Measurements from ENCODE around the gene UCN.
"Not testable (repeated sequence)": the region's sequence is repeated elsewhere in the genome, so short reads cannot be mapped to it uniquely, and the experiment has no call there.

Gene UCN

GRCh38 chr2:27315122-27315521 is 6.9 kb upstream of the UCN start:
- FAIRE-seq (no peak), DNase-seq (ENCODE audit: low spot score) (no peak)

- no peak for DNase-seq (ENCODE audit: low spot score)
- no peak for FAIRE-seq
These were observed 6.5 kb upstream of the UCN start for GRCh38 chr2:27314709-27315108.

- no peak for FAIRE-seq
These were observed 5.8 kb upstream of the UCN start for GRCh38 chr2:27313882-27314645.

GRCh38 chr2:27312152-27312551 is 3.9 kb upstream of the UCN start:
- no peak for DNase-seq (ENCODE audit: low spot score)
- no peak for FAIRE-seq

More at GRCh38 chr2:27313882-27314645, 5.8 kb upstream of the UCN start:
- no peak for DNase-seq (ENCODE audit: low spot score)

- FAIRE-seq (peak; percentile 83), DNase-seq (ENCODE audit: low spot score) (no peak)
These were observed 1.4 kb upstream of the UCN start for GRCh38 chr2:27309651-27310050.

GRCh38 chr2:27307545-27308358 is 493 bp downstream of the UCN start:
- DNase-seq (ENCODE audit: low spot score), result no peak
- FAIRE-seq, result no peak

GRCh38 chr2:27307287-27307544 is 1.0 kb downstream of the UCN start:
- FAIRE-seq, result no peak
- DNase-seq (ENCODE audit: low spot score), result no peak

- no peak for FAIRE-seq
These were observed 1.5 kb downstream of the UCN start for GRCh38 chr2:27306573-27307286.

GRCh38 chr2:27306136-27306535 is 2.1 kb downstream of the UCN start:
- FAIRE-seq, result no peak
- DNase-seq (ENCODE audit: low spot score), result no peak

More at GRCh38 chr2:27306573-27307286, 1.5 kb downstream of the UCN start:
- no peak for DNase-seq (ENCODE audit: low spot score)

- no peak for FAIRE-seq
- no peak for DNase-seq (ENCODE audit: low spot score)
These were observed 2.7 kb downstream of the UCN start for GRCh38 chr2:27305516-27305915.

- DNase-seq (ENCODE audit: low spot score) (no peak), FAIRE-seq (no peak)
These were observed 3.6 kb downstream of the UCN start for GRCh38 chr2:27304488-27305240.

- peak; percentile 77 for DNase-seq (ENCODE audit: low spot score)
- FAIRE-seq, result no peak
These were observed 4.9 kb downstream of the UCN start for GRCh38 chr2:27303093-27304025.

GRCh38 chr2:27300606-27301005 is 7.6 kb downstream of the UCN start:
- FAIRE-seq; DNase-seq (ENCODE audit: low spot score): not testable (repeated sequence)

- FAIRE-seq, result no peak
- no peak for DNase-seq (ENCODE audit: low spot score)
These were observed 9.7 kb downstream of the UCN start for GRCh38 chr2:27298391-27299080.

GRCh38 chr2:27297195-27297594 is 11.1 kb downstream of the UCN start:
- DNase-seq (ENCODE audit: low spot score), result no peak
- FAIRE-seq, result no peak

GRCh38 chr2:27296481-27296880 is 11.8 kb downstream of the UCN start:
- FAIRE-seq (no peak), DNase-seq (ENCODE audit: low spot score) (no peak)

- FAIRE-seq (no peak), DNase-seq (ENCODE audit: low spot score) (no peak)
These were observed 13.3 kb downstream of the UCN start for GRCh38 chr2:27294928-27295327.

GRCh38 chr2:27291865-27292264 is 16.4 kb downstream of the UCN start:
- no peak for DNase-seq (ENCODE audit: low spot score)

GRCh38 chr2:27290549-27290948 is 17.7 kb downstream of the UCN start:
- DNase-seq (ENCODE audit: low spot score) (no peak), FAIRE-seq (no peak)

More at GRCh38 chr2:27291865-27292264, 16.4 kb downstream of the UCN start:
- FAIRE-seq, result no peak

- no peak for FAIRE-seq
These were observed 19.6 kb downstream of the UCN start for GRCh38 chr2:27288610-27289009.

More at GRCh38 chr2:27288610-27289009, 19.6 kb downstream of the UCN start:
- no peak for DNase-seq (ENCODE audit: low spot score)
